Keratinocyte (primary cell): ENCODE results near the gene ADGRG6. TPM values are rescaled to one million over a fixed set of nuclear protein-coding genes. Genes with fewer than 3 reads are reported as not detected.
"Not testable (repeated sequence)": the region's sequence is repeated elsewhere in the genome, so short reads cannot be mapped to it uniquely, and the experiment has no call there.

Source experiments
- DNase-seq: peaks from one replicate; pipeline ENCODE4 v3.0.0-alpha.2; 2011; ENCODE audit warnings: low read depth, missing footprints, low spot score
- FAIRE-seq: peaks from 2 replicates; lab custom pipeline; 2011; peaks lifted over from hg19 to GRCh38; lab: Jason Lieb, UNC
- H2AFZ ChIP-seq: 2 replicates; pipeline ENCODE4 v1.6.0; 2012; ENCODE audit warnings: low read length, control low read depth, inconsistent platforms; ENCODE audit not compliant: control insufficient read depth
- H3K27ac ChIP-seq: 2 replicates; pipeline ENCODE4 v1.5.1; 2011; ENCODE audit warnings: low read length; ENCODE audit not compliant: control insufficient read depth, insufficient read depth
- H3K27me3 ChIP-seq: 3 replicates; pipeline ENCODE4 v1.6.0; 2011; ENCODE audit warnings: low read length; ENCODE audit not compliant: control insufficient read depth, insufficient read depth; ENCODE audit errors: extremely low read depth
- H3K36me3 ChIP-seq, 2 experiments: 2 replicates in 1 of 2; 3 replicates in 1 of 2; pipeline ENCODE4 v1.5.1; 2011; ENCODE audit warnings: low read length in 2 of 2, mild to moderate bottlenecking in 1 of 2; ENCODE audit not compliant: control insufficient read depth in 2 of 2, insufficient read depth in 2 of 2; ENCODE audit errors: extremely low read depth in 1 of 2
- H3K4me1 ChIP-seq: 3 replicates; pipeline ENCODE4 v1.5.1; 2011; ENCODE audit warnings: low read length; ENCODE audit not compliant: control insufficient read depth, insufficient read depth; ENCODE audit errors: extremely low read depth
- H3K4me2 ChIP-seq: 3 replicates; pipeline ENCODE4 v1.6.0; 2011; ENCODE audit warnings: low read depth, low read length; ENCODE audit not compliant: control insufficient read depth, insufficient read depth; ENCODE audit errors: extremely low read depth
- H3K4me3 ChIP-seq, 3 experiments: fragments of 200-600 bp in 1 of 3; sonication (generic) in 1 of 3; 2 replicates in 2 of 3; 3 replicates in 1 of 3; pipeline ENCODE4 v1.5.1; 2011 to 2016; ENCODE audit warnings: low read length in 3 of 3, mild to moderate bottlenecking in 3 of 3, control low read depth in 2 of 3, inconsistent platforms in 1 of 3, low read depth in 1 of 3, mixed read lengths in 1 of 3, mixed run types in 1 of 3, moderate library complexity in 1 of 3; ENCODE audit not compliant: control insufficient read depth in 2 of 3, insufficient read depth in 2 of 3; ENCODE audit errors: extremely low read depth in 1 of 3
- H3K79me2 ChIP-seq: 2 replicates; pipeline ENCODE4 v1.6.0; 2012; ENCODE audit warnings: low read length; ENCODE audit not compliant: control insufficient read depth, insufficient read depth
- H3K9ac ChIP-seq: 3 replicates; pipeline ENCODE4 v1.6.0; 2011; ENCODE audit warnings: low read length; ENCODE audit not compliant: control insufficient read depth, insufficient read depth; ENCODE audit errors: extremely low read depth
- H3K9me1 ChIP-seq: 3 replicates; pipeline ENCODE4 v1.6.0; 2011; ENCODE audit warnings: low read length; ENCODE audit not compliant: control insufficient read depth, insufficient read depth; ENCODE audit errors: extremely low read depth
- H3K9me3 ChIP-seq: 2 replicates; pipeline ENCODE4 v1.5.1; 2012; ENCODE audit warnings: low read depth, low read length; ENCODE audit not compliant: control insufficient read depth
- H4K20me1 ChIP-seq: 3 replicates; pipeline ENCODE4 v1.6.0; 2011; ENCODE audit warnings: low read length; ENCODE audit not compliant: control insufficient read depth, insufficient read depth; ENCODE audit errors: extremely low read depth
- EZH2 ChIP-seq: IDR thresholded peaks from one replicate; pipeline ENCODE4 v1.6.1; 2012; ENCODE audit warnings: inconsistent platforms, mild to moderate bottlenecking, low read length, moderate library complexity
- dilution Hi-C: fragments of 300-500 bp; cut with MboI; formaldehyde crosslinking; loops from one replicate; pipeline ENCODE4 v1.7.0; 2020; ENCODE audit warnings: low sequenced_read_pairs; ENCODE audit not compliant: extremely low pct_ligation_motif_present
- polyA plus RNA-seq, 5 experiments: library from polyadenylated mRNA; depleted of rRNA in 3 of 5; stranded (reverse) in 3 of 5; stranded (forward) in 1 of 5; unstranded in 1 of 5; fragments of >200 nt; gene quantifications; 1 replicate in 1 of 5; 2 replicates in 3 of 5; 3 replicates in 1 of 5; pipeline versions ENCODE4 v1.2.1 to v1.2.3, GENCODE V29; 2011 to 2012; ENCODE audit warnings: missing spikeins in 2 of 5, low read depth in 1 of 5, low replicate concordance in 1 of 5
- TF ChIP-seq, protein P1 (sequence below), 3 experiments: IDR thresholded peaks in 1 of 3; conservative IDR thresholded peaks in 1 of 3; optimal IDR thresholded peaks in 1 of 3; 2 replicates in 2 of 3; 3 replicates in 1 of 3; pipeline versions ENCODE3 to v1.5.1; 2011; ENCODE audit warnings: low read length in 3 of 3, mild to moderate bottlenecking in 3 of 3, moderate library complexity in 2 of 3, control low read depth in 1 of 3, inconsistent platforms in 1 of 3; ENCODE audit not compliant: insufficient read depth in 2 of 3; ENCODE audit errors: extremely low read depth in 1 of 3

ADGRG6 gene
- polyA plus RNA-seq, 1 donor (not counting 4 experiments of a cell fraction or from before 2014, with no cell fraction given), result 20.1 TPM

DNA sequence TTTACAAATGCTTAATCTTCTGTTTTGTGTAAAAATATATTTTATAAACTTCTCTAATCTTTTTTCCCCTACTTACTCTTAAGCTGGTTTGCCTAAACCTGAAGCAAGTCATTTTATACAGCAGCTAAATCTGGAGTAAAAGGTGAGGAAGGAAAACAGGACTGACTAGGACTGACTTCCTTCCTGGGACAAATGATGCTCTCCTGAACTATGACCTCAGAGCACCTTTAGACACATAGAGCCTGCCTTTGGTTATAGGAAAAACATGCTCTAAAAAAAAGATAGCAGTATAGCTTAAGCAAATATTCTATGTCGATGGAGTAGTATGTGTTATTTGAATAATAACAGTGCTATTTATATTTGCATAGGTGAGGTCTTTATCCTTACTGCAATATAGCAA lies 21.5 kb upstream of the ADGRG6 start:
- TF ChIP-seq, protein P1, sequence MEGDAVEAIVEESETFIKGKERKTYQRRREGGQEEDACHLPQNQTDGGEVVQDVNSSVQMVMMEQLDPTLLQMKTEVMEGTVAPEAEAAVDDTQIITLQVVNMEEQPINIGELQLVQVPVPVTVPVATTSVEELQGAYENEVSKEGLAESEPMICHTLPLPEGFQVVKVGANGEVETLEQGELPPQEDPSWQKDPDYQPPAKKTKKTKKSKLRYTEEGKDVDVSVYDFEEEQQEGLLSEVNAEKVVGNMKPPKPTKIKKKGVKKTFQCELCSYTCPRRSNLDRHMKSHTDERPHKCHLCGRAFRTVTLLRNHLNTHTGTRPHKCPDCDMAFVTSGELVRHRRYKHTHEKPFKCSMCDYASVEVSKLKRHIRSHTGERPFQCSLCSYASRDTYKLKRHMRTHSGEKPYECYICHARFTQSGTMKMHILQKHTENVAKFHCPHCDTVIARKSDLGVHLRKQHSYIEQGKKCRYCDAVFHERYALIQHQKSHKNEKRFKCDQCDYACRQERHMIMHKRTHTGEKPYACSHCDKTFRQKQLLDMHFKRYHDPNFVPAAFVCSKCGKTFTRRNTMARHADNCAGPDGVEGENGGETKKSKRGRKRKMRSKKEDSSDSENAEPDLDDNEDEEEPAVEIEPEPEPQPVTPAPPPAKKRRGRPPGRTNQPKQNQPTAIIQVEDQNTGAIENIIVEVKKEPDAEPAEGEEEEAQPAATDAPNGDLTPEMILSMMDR (optimal IDR thresholded peaks at IDR 0.05 in 1 of 3, IDR thresholded peaks at IDR 0.05 in 1 of 3, conservative IDR thresholded peaks at IDR 0.05 in 1 of 3; ENCODE audit: extremely low read depth in 1 of 3, insufficient read depth in 2 of 3, low read length in 3 of 3), result no peak
- TF ChIP-seq EZH2, result no peak
- H3K79me2 ChIP-seq, result no peaks in the 10 kb centered on the region
- peaks cover 6% of the 10 kb centered on the region for H3K4me1 ChIP-seq
- no peak overlapping the region for H3K27ac ChIP-seq
- no peaks in the 10 kb centered on the region for H3K36me3 ChIP-seq
- H3K9ac ChIP-seq, result no peak overlapping the region
- DNase-seq, result no peak
- H3K4me2 ChIP-seq, result no peak overlapping the region
- H3K4me3 ChIP-seq, result no peak overlapping the region
- no peak for FAIRE-seq
- dilution Hi-C loops, result no loop called here
- no peaks in the 10 kb centered on the region for H3K9me3 ChIP-seq
- H2AFZ ChIP-seq, result no peak overlapping the region
- H3K27me3 ChIP-seq, result no peaks in the 10 kb centered on the region
- no peaks in the 10 kb centered on the region for H3K9me1 ChIP-seq
- H4K20me1 ChIP-seq, result no peaks in the 10 kb centered on the region

GRCh38 chr6:142280927-142281326 lies 20.9 kb upstream of the ADGRG6 start:
- TF ChIP-seq, protein P1 (optimal IDR thresholded peaks at IDR 0.05 in 1 of 3, IDR thresholded peaks at IDR 0.05 in 1 of 3, conservative IDR thresholded peaks at IDR 0.05 in 1 of 3; ENCODE audit: extremely low read depth in 1 of 3, insufficient read depth in 2 of 3, low read length in 3 of 3), result no peak
- no peak for TF ChIP-seq EZH2
- Histone ChIP-seq H3K36me3 (no peaks in the 10 kb centered on the region), H3K4me2 (no peak overlapping the region), H4K20me1 (no peaks in the 10 kb centered on the region), H3K27me3 (no peaks in the 10 kb centered on the region), H3K9ac (no peak overlapping the region), H3K9me3 (no peaks in the 10 kb centered on the region), H3K79me2 (no peaks in the 10 kb centered on the region), H3K9me1 (no peaks in the 10 kb centered on the region), H3K4me3 (no peak overlapping the region), H3K4me1 (peaks cover 6% of the 10 kb centered on the region), H3K27ac (no peak overlapping the region), H2AFZ (no peak overlapping the region)
- DNase-seq (no peak), FAIRE-seq (no peak)
- dilution Hi-C loops, result no loop called here

- dilution Hi-C loops, H3K4me3 ChIP-seq, H4K20me1 ChIP-seq, H3K27me3 ChIP-seq, FAIRE-seq, DNase-seq, H3K79me2 ChIP-seq, H3K9ac ChIP-seq, H3K9me1 ChIP-seq, H3K27ac ChIP-seq, H3K4me2 ChIP-seq, H2AFZ ChIP-seq, H3K36me3 ChIP-seq, H3K4me1 ChIP-seq, H3K9me3 ChIP-seq: not testable (repeated sequence)
These were observed 18.7 kb upstream of the ADGRG6 start for GRCh38 chr6:142283138-142283537.
